A549 treated with DMSO at 1 μM for 4 hours (cell line): ENCODE data around the gene FLVCR1. TPM values are rescaled to one million over a fixed set of nuclear protein-coding genes. Genes with fewer than 3 reads are reported as not detected.

ENCODE experiments used
- total RNA-seq: library from RNA; stranded (reverse); fragments of 200-300 nt; extraction: Qiagen RNA extraction; gene quantifications from 5 replicates; pipeline ENCODE4 v1.2.3, GENCODE V29; 2022; ENCODE audit warnings: low read depth

FLVCR1 gene
- total RNA-seq: 15.5 to 22.7 TPM (median 19.2 TPM) in 5 replicates

GRCh38 chr1:212857992-212858460 lies at the start of gene FLVCR1:
FLVCR1 (plus strand) TSS chr1:212858275; CDS start chr1:212858453, 178 bp downstream.

GRCh38 chr1:212847549-212847948 lies 10.5 kb upstream of the FLVCR1 start, which contains the start of gene SPATA45:
SPATA45 (minus strand) TSS chr1:212847649; CDS start chr1:212836149, 11,500 bp downstream.

Other genes with a start within 250 kb of the FLVCR1 start
- 26.4 to 45.2 TPM (median 32.2 TPM) in 5 replicates for gene ATF3, start 249.5 kb upstream of the FLVCR1 start, total RNA-seq
- gene BATF3, start 158.4 kb upstream of the FLVCR1 start, total RNA-seq: 20.1 to 31.4 TPM (median 29.6 TPM) in 5 replicates
- 27.2 to 34.7 TPM (median 33.9 TPM) in 5 replicates for gene NSL1, start 66.5 kb upstream of the FLVCR1 start, total RNA-seq
- 11.3 to 17.8 TPM (median 13.3 TPM) in 5 replicates for gene TATDN3, start 66.4 kb upstream of the FLVCR1 start, total RNA-seq
- gene SPATA45, start 10.6 kb upstream of the FLVCR1 start, total RNA-seq: 0.39 TPM in 1 of 5 replicates, not detected in the others
- gene VASH2, start 92.3 kb downstream of the FLVCR1 start, total RNA-seq: 3.6 to 4.8 TPM (median 4.5 TPM) in 5 replicates
- 16.5 to 21.2 TPM (median 18.6 TPM) in 5 replicates for gene ANGEL2, start 157.6 kb downstream of the FLVCR1 start, total RNA-seq
- 9.9 to 12.8 TPM (median 11.6 TPM) in 5 replicates for gene RPS6KC1, start 193.0 kb downstream of the FLVCR1 start, total RNA-seq